NOMO-1 treated with DMSO at 0.1 percent for 48 hours (cell line): ENCODE data around the gene SETD3.
"Not testable (repeated sequence)": the region's sequence is repeated elsewhere in the genome, so short reads cannot be mapped to it uniquely, and the experiment has no call there.

Experiments used
- DNase-seq: peaks from one replicate; lab custom pipeline; 2025; ENCODE audit not compliant: unreplicated experiment; lab: John Stamatoyannopoulos, UW

The SETD3 gene

GRCh38 chr14:99363616-99364290, 116.9 kb downstream of the SETD3 start:
- DNase-seq = no peak

GRCh38 chr14:99363051-99363450, 117.6 kb downstream of the SETD3 start:
- no peak for DNase-seq

GRCh38 chr14:99361596-99362215, 119.0 kb downstream of the SETD3 start:
- no peak for DNase-seq

- DNase-seq = no peak
These were observed 119.7 kb downstream of the SETD3 start for GRCh38 chr14:99360774-99361595.

GRCh38 chr14:99359906-99360305, 120.8 kb downstream of the SETD3 start:
- no peak for DNase-seq

GRCh38 chr14:99357916-99358390, 122.7 kb downstream of the SETD3 start:
- DNase-seq = no peak

- DNase-seq = no peak
These were observed 123.3 kb downstream of the SETD3 start for GRCh38 chr14:99357151-99357915.

GRCh38 chr14:99356031-99356608, 124.5 kb downstream of the SETD3 start:
- no peak for DNase-seq

GRCh38 chr14:99354166-99354875, 126.3 kb downstream of the SETD3 start:
- DNase-seq = no peak

- no peak for DNase-seq
These were observed 127.9 kb downstream of the SETD3 start for GRCh38 chr14:99352688-99353280.

- no peak for DNase-seq
These were observed 129.3 kb downstream of the SETD3 start for GRCh38 chr14:99351166-99352007.

- no peak for DNase-seq
These were observed 129.9 kb downstream of the SETD3 start for GRCh38 chr14:99350751-99351150.

GRCh38 chr14:99349721-99350495, 130.8 kb downstream of the SETD3 start:
- no peak for DNase-seq

- DNase-seq = no peak
These were observed 131.6 kb downstream of the SETD3 start for GRCh38 chr14:99348816-99349614.

- not testable (repeated sequence) for DNase-seq
These were observed 132.4 kb downstream of the SETD3 start for GRCh38 chr14:99348231-99348630.
